NCI-H2227 (cell line): ENCODE measurements around the gene WDFY4.

Source experiments
- DNase-seq: peaks from one replicate; lab custom pipeline; 2025; ENCODE audit not compliant: unreplicated experiment; lab: John Stamatoyannopoulos, UW

The WDFY4 gene

GRCh38 chr10:48705401-48705938, 20.8 kb downstream of the WDFY4 start:
- no peak for DNase-seq

- DNase-seq = no peak
Measured at GRCh38 chr10:48707472-48707871, 22.8 kb downstream of the WDFY4 start.

- DNase-seq = no peak
Measured at GRCh38 chr10:48708144-48708543, 23.5 kb downstream of the WDFY4 start.

DNA sequence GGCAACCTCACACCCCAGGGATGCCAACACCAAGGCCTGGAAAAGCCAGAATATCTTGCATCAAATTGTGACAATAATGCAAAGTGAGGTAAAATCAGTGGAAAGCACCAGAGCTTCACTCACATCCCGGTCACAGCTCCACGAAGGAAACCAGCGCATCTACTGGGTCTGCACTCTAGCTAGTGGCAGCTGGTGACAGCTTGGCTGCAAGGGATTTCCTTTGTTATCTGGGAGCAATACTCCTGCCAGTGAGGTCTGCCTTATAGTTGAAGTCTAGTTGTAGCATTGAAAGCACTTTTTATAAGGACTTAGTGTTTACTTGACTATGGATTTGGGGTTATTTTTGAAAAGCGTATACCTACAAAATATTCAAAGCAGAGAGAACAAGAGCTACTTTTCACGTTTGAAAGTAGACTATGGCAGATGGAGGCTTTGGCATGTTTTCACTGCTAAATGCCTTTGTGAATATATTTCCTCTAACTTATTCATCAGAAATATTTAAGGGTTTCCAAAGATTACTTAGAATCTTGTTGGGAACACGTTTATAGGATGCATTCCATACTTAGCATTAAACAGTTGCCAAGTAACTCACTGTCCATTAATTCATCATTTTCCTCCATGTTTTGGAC, 26.1 kb downstream of the WDFY4 start:
- DNase-seq = no peak

- no peak for DNase-seq
Measured at GRCh38 chr10:48711830-48712229, 27.2 kb downstream of the WDFY4 start.

DNA sequence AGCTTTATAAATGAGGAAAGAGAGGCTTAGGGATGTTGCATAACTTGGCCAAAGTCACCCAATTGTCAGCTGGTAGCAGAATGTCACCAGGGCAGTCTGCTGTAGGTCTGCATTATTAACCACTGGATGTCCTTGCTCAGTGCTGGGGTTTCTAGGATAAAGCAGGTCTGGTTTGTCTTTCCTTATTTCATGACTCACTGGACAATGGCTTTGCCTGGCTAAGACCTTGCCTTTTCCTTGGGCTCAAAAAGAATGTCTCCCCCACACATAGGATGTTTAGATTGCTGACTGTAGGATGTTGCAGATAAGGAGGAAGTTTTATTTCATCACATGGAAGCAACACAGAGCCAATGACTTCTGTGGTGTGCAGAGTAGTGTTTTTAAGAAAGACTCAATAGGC, 29.4 kb downstream of the WDFY4 start:
- no peak for DNase-seq

GRCh38 chr10:48716416-48716815, 31.7 kb downstream of the WDFY4 start:
- no peak for DNase-seq

GRCh38 chr10:48720611-48721010, 35.9 kb downstream of the WDFY4 start:
- no peak for DNase-seq

DNA sequence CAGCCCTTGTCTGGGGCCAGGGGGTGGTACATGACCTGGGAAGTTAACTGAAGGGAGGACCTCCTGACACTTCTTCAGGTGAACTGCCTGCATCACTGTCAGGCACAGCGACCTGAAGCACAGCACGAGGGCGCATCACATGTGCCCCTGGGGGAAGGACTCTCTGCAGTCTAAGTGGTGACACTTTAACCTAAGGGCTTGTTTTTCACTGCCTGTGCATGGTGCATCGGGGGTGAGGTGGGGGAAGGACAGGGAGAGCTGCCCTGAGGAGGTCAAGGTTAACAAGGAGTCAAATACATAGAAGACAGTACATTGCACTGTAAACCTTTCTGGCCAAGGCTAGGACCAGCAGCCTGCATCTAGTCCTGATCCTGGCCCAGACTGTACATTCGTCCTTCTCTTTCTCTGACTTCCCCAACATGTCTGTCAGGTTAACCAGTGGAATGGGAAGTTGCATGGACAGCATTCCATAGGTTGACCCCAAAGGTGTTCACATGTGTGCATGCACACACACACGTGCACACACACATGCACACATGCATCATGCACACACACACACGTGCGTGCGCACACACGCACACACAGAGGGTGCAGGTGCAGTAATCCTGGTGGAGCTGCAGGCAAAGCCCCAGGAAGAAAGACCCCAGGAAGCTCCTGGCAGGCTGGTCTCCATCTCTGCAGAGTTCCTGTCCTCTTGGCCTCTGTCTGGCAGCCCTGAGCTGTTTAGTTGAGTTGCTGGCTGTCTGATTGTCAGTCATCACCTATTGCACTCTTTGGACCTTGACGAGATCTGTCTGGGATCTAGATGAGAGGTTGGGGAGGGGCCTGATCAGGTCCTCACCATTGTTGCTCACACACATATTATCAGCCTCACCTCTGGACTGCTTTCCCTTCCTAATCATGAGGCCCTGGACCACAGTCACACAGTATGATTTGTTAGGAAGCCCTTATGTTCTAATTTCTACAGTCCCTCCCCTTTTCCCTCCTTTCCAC, 37.8 kb downstream of the WDFY4 start:
- no peak for DNase-seq

GRCh38 chr10:48724127-48724526, 39.5 kb downstream of the WDFY4 start:
- no peak for DNase-seq

- DNase-seq = no peak
Measured at GRCh38 chr10:48725708-48726107, 41.0 kb downstream of the WDFY4 start.

DNA sequence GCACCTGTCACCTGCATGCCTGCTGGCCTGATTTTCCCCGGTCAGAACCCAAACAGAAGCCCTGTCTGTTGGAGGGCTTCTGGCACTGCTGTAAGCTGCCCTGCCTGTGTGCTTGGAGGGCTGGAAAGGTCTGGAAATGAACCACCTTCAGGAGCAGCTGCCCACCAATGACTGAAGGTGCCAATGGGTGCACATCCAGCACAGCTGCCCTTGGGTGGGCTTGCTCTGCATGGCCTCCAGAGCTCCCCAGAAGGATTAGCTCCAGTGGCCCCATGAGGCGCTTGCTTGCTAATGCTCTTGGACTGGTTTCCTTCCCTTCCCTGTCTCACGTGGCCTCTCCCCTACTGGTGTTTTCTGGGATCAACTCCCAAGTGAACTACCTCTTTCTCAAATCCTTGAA, 43.2 kb downstream of the WDFY4 start:
- no peak for DNase-seq

- no peak for DNase-seq
Measured at GRCh38 chr10:48729222-48729621, 44.5 kb downstream of the WDFY4 start.

DNA sequence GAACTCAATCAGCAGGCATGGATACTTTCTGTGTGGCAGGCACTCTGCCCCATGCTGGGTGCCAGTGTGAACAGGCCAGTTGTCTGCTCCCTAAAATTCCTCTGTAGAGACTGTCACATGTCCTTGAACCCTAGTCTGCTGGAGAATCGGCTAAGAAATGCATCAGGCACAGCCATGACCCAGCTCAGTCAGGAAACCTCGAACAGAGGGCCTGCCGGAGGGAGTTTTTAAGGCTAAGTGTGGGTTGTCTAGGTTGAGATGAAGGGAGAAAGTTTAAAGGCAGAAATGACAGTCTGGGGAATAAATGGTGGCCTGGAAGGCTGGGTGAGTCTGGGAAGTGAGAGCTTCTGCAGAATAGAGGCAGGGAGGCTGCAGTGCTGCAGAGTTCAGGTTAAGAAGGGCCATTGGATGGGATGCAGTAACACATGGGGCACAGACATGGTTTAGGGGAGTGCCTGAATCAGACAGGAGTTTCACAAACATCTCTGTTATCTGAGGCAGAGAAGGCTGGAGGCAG, 45.3 kb downstream of the WDFY4 start:
- DNase-seq = no peak

GRCh38 chr10:48731141-48731540, 46.5 kb downstream of the WDFY4 start:
- DNase-seq = no peak

GRCh38 chr10:48731654-48732053, 47.0 kb downstream of the WDFY4 start:
- DNase-seq = no peak

DNA sequence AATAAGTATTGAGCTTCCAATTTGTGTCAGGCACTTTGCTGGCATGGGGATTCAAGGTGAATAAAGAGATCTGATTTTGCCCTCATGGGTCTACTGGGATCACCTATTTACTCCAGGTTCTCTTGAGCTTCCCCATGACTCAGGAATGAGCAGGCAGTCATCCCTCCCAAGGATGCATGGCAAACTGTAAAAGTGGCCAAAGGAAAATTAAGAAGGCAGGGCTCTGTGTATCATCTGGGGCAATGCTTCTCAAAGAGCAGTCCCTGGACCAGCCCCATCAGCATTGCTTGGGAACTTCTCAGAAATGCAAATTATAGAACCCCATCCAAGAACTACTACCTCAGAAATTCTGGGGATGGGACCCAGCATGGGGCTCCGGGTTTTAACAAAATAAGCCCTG, 48.7 kb downstream of the WDFY4 start:
- DNase-seq = no peak

GRCh38 chr10:48735836-48736390, 51.2 kb downstream of the WDFY4 start:
- no peak for DNase-seq

- DNase-seq = no peak
Measured at GRCh38 chr10:48736596-48736995, 51.9 kb downstream of the WDFY4 start.

GRCh38 chr10:48737886-48738285, 53.2 kb downstream of the WDFY4 start:
- DNase-seq = no peak

GRCh38 chr10:48739170-48739569, 54.5 kb downstream of the WDFY4 start:
- DNase-seq = no peak
